Measurements from ENCODE around the gene DOK7. TPM values are rescaled to one million over a fixed set of nuclear protein-coding genes. Genes with fewer than 3 reads are reported as not detected.

Gene DOK7
- total and polyA plus RNA-seq, 2 of the 4 experiments (the other 2 are of a cell fraction), result not detected

DNA sequence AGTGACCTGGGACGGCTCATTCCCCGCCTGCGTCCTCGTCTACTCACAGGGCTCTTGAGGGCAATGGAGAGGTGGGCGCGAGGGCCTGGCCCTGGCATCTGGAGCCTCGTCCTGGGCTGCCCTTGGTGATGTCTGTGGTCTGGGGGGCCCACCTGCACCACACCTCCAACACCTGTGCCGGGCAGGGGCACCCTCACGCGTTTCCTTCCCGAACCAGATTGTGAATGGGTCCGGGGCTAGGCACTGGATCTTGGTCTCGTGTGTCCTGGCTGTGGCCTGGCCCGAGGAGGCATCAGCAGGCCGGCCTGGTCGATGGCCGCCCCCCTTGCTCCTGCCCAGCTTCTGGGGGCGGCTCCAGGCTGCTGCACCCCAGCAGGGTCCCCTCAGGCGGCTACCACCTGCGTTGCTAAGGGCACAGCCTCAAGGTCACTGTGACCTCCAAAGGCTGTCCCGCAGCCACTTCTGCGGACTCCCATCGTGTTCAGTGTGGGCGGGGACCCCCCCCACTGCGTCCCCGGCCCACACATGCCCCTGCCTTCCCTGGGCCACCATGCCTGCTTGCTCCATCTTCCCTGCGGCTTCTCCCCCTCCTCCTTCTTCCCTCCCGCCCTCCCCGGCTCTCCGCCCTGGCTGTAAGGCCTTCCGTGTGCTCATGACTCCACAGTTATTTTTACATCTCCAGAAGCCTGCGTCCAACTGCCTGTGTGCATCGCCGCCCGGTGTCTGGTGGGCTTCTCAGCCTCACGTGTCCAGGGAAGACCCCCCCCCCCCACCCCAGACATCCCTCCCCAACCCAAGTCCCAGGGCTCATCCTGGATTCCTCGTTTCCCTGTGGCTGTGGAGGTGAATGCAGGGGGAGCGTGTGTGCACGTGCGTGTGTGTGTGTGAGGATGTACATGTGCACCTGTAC is 3.8 kb downstream of the DOK7 start:
- no peaks in the 10 kb centered on the region for H3K36me3 ChIP-seq (ENCODE audit: control insufficient read depth, insufficient read depth, low read length)
- intact Hi-C loops (cut with micrococcal nuclease), result no loop called here
- H2BK5ac ChIP-seq (ENCODE audit: low read depth, low read length, poor library complexity, severe bottlenecking), result no peak overlapping the region
- H3K4ac ChIP-seq (ENCODE audit: low read depth, low read length), result no peak overlapping the region
- H4K8ac ChIP-seq (ENCODE audit: low read depth in 2 of 2, low read length in 2 of 2), result no peak overlapping the region
- H3K27me3 ChIP-seq (ENCODE audit: control insufficient read depth, insufficient read depth, low read length), result peaks cover 49% of the 10 kb centered on the region
- H2AK9ac ChIP-seq (replicated peaks; ENCODE audit: low read depth, low read length, poor library complexity), result no peak overlapping the region
- H4K5ac ChIP-seq (ENCODE audit: low read depth, low read length), result no peak overlapping the region
- H2BK120ac ChIP-seq (ENCODE audit: low read depth, low read length), result no peak overlapping the region
- no peak overlapping the region for H3K4me2 ChIP-seq (ENCODE audit: low read depth, low read length)
- ChIA-PET CTCF (no interaction called here), POLR2A (ENCODE audit: unreplicated experiment) (no interaction called here)
- no peak overlapping the region for H3K23ac ChIP-seq (ENCODE audit: low read depth, low read length)
- H3K56ac ChIP-seq (ENCODE audit: extremely low read depth, insufficient read depth, low read length), result no peak overlapping the region
- WGBS, 2 experiments (ENCODE audit: extremely low coverage in 2 of 2, insufficient read length in 1 of 2), result 85% methylated on average over 19 of the region's 40 CpGs; no CpG with 5 or more reads in 1 of the 2 experiments
- H4K91ac ChIP-seq (ENCODE audit: insufficient read depth, low read depth, low read length), result no peak overlapping the region
- H2AK5ac ChIP-seq (ENCODE audit: low read depth, low read length), result no peak overlapping the region
- 0 out of 2 replicates have a peak, but pooled peaks cover 8% of the 10 kb centered on the region for H4K20me1 ChIP-seq (ENCODE audit: insufficient read depth, low read length)
- no peak overlapping the region for H3K4me3 ChIP-seq (ENCODE audit: insufficient read depth, low read depth, low read length)
- no peak overlapping the region for H2BK15ac ChIP-seq (ENCODE audit: low read depth, low read length)
- no peak overlapping the region for H3K9ac ChIP-seq (ENCODE audit: low read depth, low read length)
- DNase-seq (no peak), ATAC-seq (ENCODE audit: low read depth) (no peak)
- H3K27ac ChIP-seq (ENCODE audit: insufficient read depth, low read length), result no peak overlapping the region
- no peak overlapping the region for H3K14ac ChIP-seq (replicated peaks; ENCODE audit: low read depth, low read length)
- no peak for TF ChIP-seq CHD1 (IDR thresholded peaks at IDR 0.05; ENCODE audit: low read depth, low read length)
- TF ChIP-seq, protein P1, sequence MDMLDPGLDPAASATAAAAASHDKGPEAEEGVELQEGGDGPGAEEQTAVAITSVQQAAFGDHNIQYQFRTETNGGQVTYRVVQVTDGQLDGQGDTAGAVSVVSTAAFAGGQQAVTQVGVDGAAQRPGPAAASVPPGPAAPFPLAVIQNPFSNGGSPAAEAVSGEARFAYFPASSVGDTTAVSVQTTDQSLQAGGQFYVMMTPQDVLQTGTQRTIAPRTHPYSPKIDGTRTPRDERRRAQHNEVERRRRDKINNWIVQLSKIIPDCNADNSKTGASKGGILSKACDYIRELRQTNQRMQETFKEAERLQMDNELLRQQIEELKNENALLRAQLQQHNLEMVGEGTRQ (IDR thresholded peaks at IDR 0.05; ENCODE audit: low read depth, low read length), result no peak
- no peak for TF ChIP-seq MXI1 (IDR thresholded peaks at IDR 0.05; ENCODE audit: borderline replicate concordance, low read depth, low read length)
- TF ChIP-seq, protein P2, sequence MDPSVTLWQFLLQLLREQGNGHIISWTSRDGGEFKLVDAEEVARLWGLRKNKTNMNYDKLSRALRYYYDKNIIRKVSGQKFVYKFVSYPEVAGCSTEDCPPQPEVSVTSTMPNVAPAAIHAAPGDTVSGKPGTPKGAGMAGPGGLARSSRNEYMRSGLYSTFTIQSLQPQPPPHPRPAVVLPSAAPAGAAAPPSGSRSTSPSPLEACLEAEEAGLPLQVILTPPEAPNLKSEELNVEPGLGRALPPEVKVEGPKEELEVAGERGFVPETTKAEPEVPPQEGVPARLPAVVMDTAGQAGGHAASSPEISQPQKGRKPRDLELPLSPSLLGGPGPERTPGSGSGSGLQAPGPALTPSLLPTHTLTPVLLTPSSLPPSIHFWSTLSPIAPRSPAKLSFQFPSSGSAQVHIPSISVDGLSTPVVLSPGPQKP (IDR thresholded peaks at IDR 0.05; ENCODE audit: borderline replicate concordance, low read depth, low read length), result no peak
- no peak for TF ChIP-seq CEBPB (IDR thresholded peaks at IDR 0.05; ENCODE audit: low read depth, low read length)
- H2AFZ ChIP-seq (replicated peaks; ENCODE audit: low read length, poor library complexity), result no peak overlapping the region
- BruUV-seq (replicated peaks), result no TSS peak
- H3K18ac ChIP-seq (ENCODE audit: low read depth, low read length), result no peak overlapping the region
- no peaks in the 10 kb centered on the region for H3K9me3 ChIP-seq (ENCODE audit: control insufficient read depth, insufficient read depth, low read length)
- H3K9me1 ChIP-seq (ENCODE audit: insufficient read depth, low read length), result 0 out of 2 replicates have a peak, but pooled peaks cover 5% of the 10 kb centered on the region
- dilution Hi-C loops (cut with HindIII; ENCODE audit: low sequenced_read_pairs, unreplicated experiment), result no loop called here
- H3K79me1 ChIP-seq (ENCODE audit: low read depth in 1 of 2, low read length in 2 of 2), result no peaks in the 10 kb centered on the region
- no peak overlapping the region for H2BK20ac ChIP-seq (ENCODE audit: low read depth, low read length)
- H3K4me1 ChIP-seq (ENCODE audit: control insufficient read depth, insufficient read depth, low read length), result no peaks in the 10 kb centered on the region
- in situ Hi-C loops (cut with MboI; ENCODE audit: low sequenced_read_pairs), result no loop called here
